Endodermal cell (in vitro differentiated cells): ENCODE results near the gene C12orf76. TPM values are rescaled to one million over a fixed set of nuclear protein-coding genes. Genes with fewer than 3 reads are reported as not detected.
"Not testable (repeated sequence)": the region's sequence is repeated elsewhere in the genome, so short reads cannot be mapped to it uniquely, and the experiment has no call there.

Source experiments
- DNase-seq: peaks from one replicate; pipeline ENCODE4 v3.0.0-alpha.2; 2017
- H3K27ac ChIP-seq: 2 replicates; pipeline ENCODE4 v1.5.1; 2013; ENCODE audit warnings: mild to moderate bottlenecking, low read depth, low read length, moderate library complexity
- H3K27me3 ChIP-seq: 2 replicates; pipeline ENCODE4 v1.6.1; 2013; ENCODE audit warnings: mild to moderate bottlenecking, low read length, moderate library complexity; ENCODE audit not compliant: insufficient read depth, control insufficient read depth, poor library complexity, severe bottlenecking
- H3K36me3 ChIP-seq: 2 replicates; pipeline ENCODE4 v1.7.0; 2013; ENCODE audit warnings: mild to moderate bottlenecking, low read length, moderate library complexity; ENCODE audit not compliant: control insufficient read depth, insufficient read depth
- H3K4me1 ChIP-seq: one replicate; pipeline ENCODE4 v1.7.0; 2013; ENCODE audit warnings: low read length; ENCODE audit not compliant: control insufficient read depth, insufficient read depth
- H3K4me3 ChIP-seq: 2 replicates; pipeline ENCODE4 v1.5.1; 2013; ENCODE audit warnings: mild to moderate bottlenecking, low read length, moderate library complexity
- H3K9ac ChIP-seq: 2 replicates; pipeline ENCODE4 v1.6.1; 2013; ENCODE audit warnings: mild to moderate bottlenecking, low read length, moderate library complexity; ENCODE audit not compliant: poor library complexity, severe bottlenecking; ENCODE audit errors: extremely low read depth
- H3K9me3 ChIP-seq: 2 replicates; pipeline ENCODE4 v1.6.1; 2013; ENCODE audit warnings: mild to moderate bottlenecking, low read length, moderate library complexity; ENCODE audit not compliant: control insufficient read depth
- H3K27ac Mint-ChIP-seq: 2 replicates; pipeline ENCODE4 v1.8.0; 2020; ENCODE audit warnings: mixed read lengths
- H3K27me3 Mint-ChIP-seq: 2 replicates; pipeline ENCODE4 v1.8.0; 2021; ENCODE audit warnings: mild to moderate bottlenecking, mixed read lengths; ENCODE audit not compliant: insufficient read depth
- H3K36me3 Mint-ChIP-seq: 2 replicates; pipeline ENCODE4 v1.8.0; 2020; ENCODE audit warnings: low read depth, mixed read lengths
- H3K4me1 Mint-ChIP-seq: 2 replicates; pipeline ENCODE4 v1.8.0; 2020; ENCODE audit warnings: mixed read lengths
- H3K4me3 Mint-ChIP-seq: 2 replicates; pipeline ENCODE4 v1.8.0; 2020; ENCODE audit warnings: mild to moderate bottlenecking, moderate library complexity, mixed read lengths
- H3K9me3 Mint-ChIP-seq: 2 replicates; pipeline ENCODE4 v1.8.0; 2020; ENCODE audit warnings: mild to moderate bottlenecking, mixed read lengths
- CTCF ChIP-seq: fragments of 200-600 bp; sonication (generic); conservative IDR thresholded peaks from 2 replicates; pipeline ENCODE4 v1.5.0; 2021; ENCODE audit warnings: antibody characterized with exemption, mild to moderate bottlenecking
- WGBS, 2 experiments: methylation state at CpG; one replicate each; pipeline versions ENCODE4 v1.1.5 to v1.1.7; 2013; ENCODE audit warnings: missing lambda C conversion rate in 2 of 2, mixed read lengths in 1 of 2; ENCODE audit not compliant: insufficient coverage in 1 of 2, insufficient read length in 1 of 2; 5-methylcytosine and 5-hydroxymethylcytosine counted together
- total RNA-seq, 2 donors: library from RNA; stranded (reverse); fragmentation: NEBNext Ultra II Directional in 1 of 2; extraction: Animal tissue kit (Norgen Biotek cat#: 25700) in 1 of 2; gene quantifications; 2 replicates in 1 of 2; 3 replicates in 1 of 2; pipeline ENCODE4 v1.2.1, GENCODE V29; 2021

Gene C12orf76
- total RNA-seq, 2 donors from 2014 or later, result 19.6 to 23.5 TPM

- H3K27me3 ChIP-seq, result peaks cover 8% of the 10 kb centered on the region
- no peaks in the 10 kb centered on the region for H3K4me1 ChIP-seq
- H3K27ac ChIP-seq, result no peak overlapping the region
- Mint-ChIP-seq H3K9me3 (no peaks in the 10 kb centered on the region), H3K4me3 (no peak overlapping the region), H3K36me3 (no peaks in the 10 kb centered on the region), H3K27me3 (peaks cover 11% of the 10 kb centered on the region), H3K4me1 (peaks cover 7% of the 10 kb centered on the region), H3K27ac (no peak overlapping the region)
- DNase-seq, result no peak
- 91% methylated on average over 3 of the region's 3 CpGs; no CpG with 5 or more reads in 1 of the 2 experiments for WGBS, 2 experiments
- no peak overlapping the region for H3K9ac ChIP-seq
- no peaks in the 10 kb centered on the region for H3K9me3 ChIP-seq
- TF ChIP-seq CTCF, result no peak
- no peaks in the 10 kb centered on the region for H3K36me3 ChIP-seq
- no peak overlapping the region for H3K4me3 ChIP-seq
Measured at GRCh38 chr12:110091136-110091711, 42.9 kb upstream of the C12orf76 start.

DNA sequence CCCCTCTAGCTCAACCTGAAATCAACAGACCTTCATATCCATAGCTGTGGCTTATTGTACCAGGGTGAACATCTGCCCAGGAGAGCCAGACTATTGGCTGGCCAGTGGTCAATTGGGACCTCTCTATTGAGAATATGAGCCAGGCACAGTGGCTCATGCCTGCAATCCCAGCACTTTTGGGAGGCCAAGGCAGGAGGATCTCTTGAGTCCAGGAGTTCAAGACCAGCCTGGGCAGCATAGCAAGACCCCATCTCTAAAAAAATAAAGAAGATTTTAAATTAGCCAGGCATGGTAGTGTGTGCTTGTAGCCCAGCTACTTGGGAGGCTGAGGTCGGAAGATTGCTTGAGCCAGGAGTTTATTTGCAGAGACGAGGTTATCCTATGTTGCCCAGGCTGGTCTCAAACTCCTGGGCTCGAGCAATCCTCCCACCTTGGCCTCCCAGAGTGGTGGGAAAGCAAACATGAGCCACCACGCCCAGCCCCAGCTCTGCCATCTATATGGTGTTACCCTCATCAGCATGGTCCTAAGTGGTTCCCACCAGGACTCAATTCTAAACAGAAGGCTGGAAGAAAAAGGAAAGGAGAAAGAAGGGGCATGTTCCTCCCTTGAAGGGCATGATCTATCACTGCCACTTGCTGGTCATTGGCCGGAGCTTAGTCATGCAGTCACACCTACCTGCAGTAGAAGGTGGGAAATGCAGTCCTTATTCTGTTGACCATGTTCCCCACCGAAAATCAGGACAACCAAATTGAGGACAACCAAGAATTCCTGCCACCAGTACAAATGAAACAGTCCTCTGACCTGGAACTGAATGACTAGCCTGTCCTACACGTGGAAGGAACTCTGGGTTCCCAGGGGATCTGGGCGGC, 42.2 kb upstream of the C12orf76 start:
- Histone ChIP-seq H3K9ac (no peak overlapping the region), H3K27ac (no peak overlapping the region), H3K4me3 (no peak overlapping the region), H3K4me1 (no peaks in the 10 kb centered on the region), H3K36me3 (no peaks in the 10 kb centered on the region), H3K27me3 (peaks cover 8% of the 10 kb centered on the region), H3K9me3 (no peaks in the 10 kb centered on the region)
- DNase-seq, result no peak
- Mint-ChIP-seq H3K9me3 (no peaks in the 10 kb centered on the region), H3K27ac (no peak overlapping the region), H3K4me1 (peaks cover 7% of the 10 kb centered on the region), H3K27me3 (peaks cover 11% of the 10 kb centered on the region), H3K4me3 (no peak overlapping the region), H3K36me3 (no peaks in the 10 kb centered on the region)
- WGBS, 2 experiments, result 83 to 85% methylated on average over 5 to 8 of the region's 8 CpGs
- no peak for TF ChIP-seq CTCF

- no peak for TF ChIP-seq CTCF
- Histone ChIP-seq H3K9me3 (no peaks in the 10 kb centered on the region), H3K9ac (no peak overlapping the region), H3K36me3 (no peaks in the 10 kb centered on the region), H3K27me3 (peaks cover 8% of the 10 kb centered on the region), H3K4me1 (no peaks in the 10 kb centered on the region), H3K4me3 (no peak overlapping the region), H3K27ac (no peak overlapping the region)
- 91 to 97% methylated on average over 5 of the region's 5 CpGs for WGBS, 2 experiments
- H3K4me3 Mint-ChIP-seq, result no peak overlapping the region
- H3K4me1 Mint-ChIP-seq, result peaks cover 2% of the 10 kb centered on the region
- peaks cover 11% of the 10 kb centered on the region for H3K27me3 Mint-ChIP-seq
- H3K9me3 Mint-ChIP-seq, result no peaks in the 10 kb centered on the region
- H3K36me3 Mint-ChIP-seq, result no peaks in the 10 kb centered on the region
- DNase-seq, result no peak
- no peak overlapping the region for H3K27ac Mint-ChIP-seq
Measured at GRCh38 chr12:110088936-110089335, 40.6 kb upstream of the C12orf76 start.

DNA sequence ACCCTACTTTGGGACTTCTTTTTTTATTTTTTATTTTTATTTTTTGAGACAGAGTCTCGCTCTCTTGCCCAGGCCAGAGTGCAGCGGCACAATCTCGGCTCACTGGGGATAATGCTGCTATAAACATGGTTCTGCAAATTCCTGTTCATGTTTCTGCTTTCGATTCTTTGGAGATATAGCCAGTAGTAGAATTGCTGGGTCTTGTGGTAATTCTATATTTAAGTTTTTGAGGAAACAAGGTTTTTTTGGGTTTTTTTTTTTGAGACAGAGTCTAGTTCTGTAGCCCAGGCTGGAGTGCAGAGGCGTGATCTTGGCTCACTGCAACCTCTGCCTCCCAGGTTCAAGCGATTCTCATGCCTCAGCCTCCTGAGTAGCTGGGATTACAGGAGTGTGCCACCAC, 39.9 kb upstream of the C12orf76 start:
- H3K36me3 Mint-ChIP-seq, H3K27me3 ChIP-seq, H3K27ac ChIP-seq, H3K4me1 ChIP-seq, H3K36me3 ChIP-seq, H3K27ac Mint-ChIP-seq, H3K9me3 Mint-ChIP-seq, H3K4me3 ChIP-seq, H3K4me3 Mint-ChIP-seq, H3K9me3 ChIP-seq, DNase-seq, H3K4me1 Mint-ChIP-seq, H3K9ac ChIP-seq: not testable (repeated sequence)
- peaks cover 11% of the 10 kb centered on the region for H3K27me3 Mint-ChIP-seq
- 92 to 98% methylated on average over 6 of the region's 6 CpGs for WGBS, 2 experiments
